Amniotic stem cell (primary cell): ENCODE measurements around the gene TDRD12.

ENCODE experiments used
- DNase-seq: peaks from one replicate; lab custom pipeline; 2025; lab: John Stamatoyannopoulos, UW

TDRD12 gene

DNA sequence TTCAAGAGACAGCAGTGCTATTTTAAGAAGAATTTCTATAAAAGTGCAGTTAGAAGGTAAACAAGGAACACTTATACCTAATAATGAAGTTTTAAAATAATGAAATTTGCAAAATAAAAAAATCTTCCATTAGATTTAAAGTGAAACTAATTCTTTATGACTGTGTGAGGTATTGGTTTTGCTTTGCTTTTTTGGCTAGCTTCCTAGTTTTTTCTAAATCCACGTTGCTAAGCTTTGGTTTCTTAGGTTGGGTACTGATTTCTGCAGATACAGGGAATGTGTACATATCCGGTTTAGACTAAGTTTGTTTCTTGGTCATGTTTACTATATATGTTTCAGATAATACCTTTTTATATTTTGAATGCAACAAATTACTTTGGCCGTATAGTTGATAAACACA is 90.2 kb downstream of the TDRD12 start:
- DNase-seq: no peak

DNA sequence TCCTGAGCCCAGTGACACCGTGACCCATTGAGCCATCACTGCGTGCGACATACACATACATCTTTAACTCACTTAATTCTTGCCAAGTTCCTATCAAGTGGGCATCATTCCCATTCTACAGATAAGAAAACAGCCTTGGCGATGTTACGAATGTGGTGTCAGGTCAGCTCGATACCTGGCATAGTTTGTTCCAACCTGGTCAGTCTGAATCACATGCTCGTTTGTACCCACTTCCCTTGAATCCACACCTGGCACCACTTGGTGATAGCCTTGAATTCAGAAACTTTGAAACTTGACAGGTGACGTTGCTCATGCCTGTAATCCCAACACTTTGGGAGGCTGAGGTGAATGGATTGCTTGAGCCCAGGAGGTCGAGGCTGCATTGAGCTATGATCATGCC is 90.9 kb downstream of the TDRD12 start:
- no peak for DNase-seq

DNA sequence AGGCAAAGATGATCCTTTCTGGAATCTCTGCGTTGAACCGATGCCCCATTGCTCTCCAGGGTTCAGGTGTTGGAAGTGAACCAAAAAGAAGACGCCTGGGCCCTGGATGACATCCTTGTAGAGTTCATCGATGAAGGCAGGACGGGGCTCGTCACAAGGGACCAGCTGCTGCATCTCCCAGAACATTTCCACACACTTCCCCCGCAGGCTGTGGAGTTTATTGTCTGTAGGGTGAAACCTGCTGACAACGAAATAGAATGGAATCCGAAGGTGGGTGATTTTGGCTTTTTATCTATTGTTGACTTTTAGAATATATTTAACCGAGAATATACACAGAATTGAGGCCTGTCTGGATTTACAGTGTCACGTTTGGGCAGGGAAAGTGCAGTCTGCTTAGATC is 91.6 kb downstream of the TDRD12 start:
- no peak for DNase-seq

- no peak for DNase-seq
Observed at GRCh38 chr19:32812036-32812435, 92.5 kb downstream of the TDRD12 start.

- no peak for DNase-seq
Observed at GRCh38 chr19:32812571-32812970, 93.0 kb downstream of the TDRD12 start.

- DNase-seq: no peak
Observed at GRCh38 chr19:32813862-32814425, 94.4 kb downstream of the TDRD12 start.

DNA sequence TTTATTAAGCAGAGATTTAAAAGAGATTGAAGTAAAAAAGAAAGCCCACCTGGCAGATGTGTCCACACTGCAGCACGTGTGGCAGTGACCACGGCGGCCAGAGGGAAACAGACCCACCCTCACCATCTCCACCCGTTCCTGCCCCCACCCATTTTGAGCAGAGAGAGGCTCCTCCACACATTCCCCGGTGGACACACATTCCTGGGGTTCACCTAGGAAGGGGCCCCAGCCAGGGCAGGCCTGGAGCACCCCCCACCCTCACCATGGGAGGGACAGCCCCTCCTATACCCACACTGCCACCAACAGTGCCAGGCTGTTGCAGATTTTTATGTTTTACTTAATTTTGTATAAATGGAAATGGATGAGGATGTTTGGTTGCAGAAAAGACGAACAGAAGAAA is 95.1 kb downstream of the TDRD12 start:
- DNase-seq: no peak

GRCh38 chr19:32816555-32817099 is 97.1 kb downstream of the TDRD12 start:
- DNase-seq: no peak

DNA sequence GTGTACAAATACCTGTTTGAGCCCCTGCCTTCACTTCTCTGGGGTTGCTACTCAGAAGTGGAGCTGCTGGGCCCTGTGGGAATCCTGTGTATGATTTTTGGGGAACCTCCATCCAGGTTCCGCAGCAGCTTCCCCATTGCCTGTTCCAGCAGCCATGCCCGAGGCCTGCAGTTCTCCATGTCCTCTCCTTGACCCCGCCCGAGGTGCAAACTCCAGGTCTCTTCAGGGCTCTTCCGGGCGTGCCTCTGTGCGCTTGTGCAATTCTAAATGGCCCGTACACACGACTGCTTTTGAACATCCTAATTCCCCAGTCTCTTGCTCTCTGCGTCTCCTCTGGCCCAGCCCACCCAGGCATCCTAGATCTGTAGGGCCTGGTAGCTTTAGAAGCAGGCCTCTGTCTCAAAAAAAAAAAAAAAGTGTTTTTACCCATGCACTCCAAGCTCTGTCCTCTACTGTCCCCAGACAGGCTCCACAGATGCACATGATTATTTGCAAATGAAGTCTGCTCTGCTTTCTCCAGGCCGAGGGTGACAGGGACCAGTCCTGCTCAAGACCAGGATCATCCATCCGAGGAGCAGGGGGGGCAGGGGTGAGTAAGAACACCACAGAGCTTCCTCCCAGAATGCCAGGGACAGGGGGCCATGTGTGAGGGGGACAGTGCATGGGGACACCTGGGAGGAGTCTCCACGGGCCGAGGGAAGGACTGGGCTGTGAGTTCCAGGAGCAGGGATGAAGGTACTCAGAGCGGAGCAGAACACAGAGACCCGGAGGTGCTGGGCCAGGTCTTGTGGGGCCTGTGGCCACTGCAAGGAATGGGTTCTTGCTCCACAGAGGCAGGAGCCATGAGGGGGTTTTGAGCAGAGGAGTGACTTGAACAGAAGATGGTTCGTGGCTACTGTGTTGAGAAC is 98.3 kb downstream of the TDRD12 start:
- DNase-seq: no peak

GRCh38 chr19:32818536-32818935 is 99.0 kb downstream of the TDRD12 start:
- no peak for DNase-seq

- DNase-seq: no peak
Observed at GRCh38 chr19:32819419-32820400, 100.1 kb downstream of the TDRD12 start.

GRCh38 chr19:32822916-32823746 is 103.6 kb downstream of the TDRD12 start:
- DNase-seq: no peak

DNA sequence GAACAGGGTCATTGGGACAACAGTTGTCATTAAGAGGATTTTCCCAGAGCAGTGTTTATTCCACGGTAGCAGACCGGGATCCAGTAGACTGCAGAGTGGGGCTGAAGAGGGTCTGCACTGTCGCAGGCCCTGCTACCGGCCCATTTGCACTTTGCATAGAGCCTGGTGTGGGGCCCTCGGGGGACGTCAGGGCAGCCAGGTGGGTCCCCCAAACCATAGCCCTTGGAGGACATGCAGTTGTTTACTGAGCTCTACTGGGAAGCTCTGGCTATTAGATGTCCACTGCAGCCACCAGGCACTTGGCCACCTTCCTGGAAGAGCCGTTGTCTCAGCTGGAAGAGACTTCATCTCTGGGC is 104.2 kb downstream of the TDRD12 start:
- DNase-seq: no peak

DNA sequence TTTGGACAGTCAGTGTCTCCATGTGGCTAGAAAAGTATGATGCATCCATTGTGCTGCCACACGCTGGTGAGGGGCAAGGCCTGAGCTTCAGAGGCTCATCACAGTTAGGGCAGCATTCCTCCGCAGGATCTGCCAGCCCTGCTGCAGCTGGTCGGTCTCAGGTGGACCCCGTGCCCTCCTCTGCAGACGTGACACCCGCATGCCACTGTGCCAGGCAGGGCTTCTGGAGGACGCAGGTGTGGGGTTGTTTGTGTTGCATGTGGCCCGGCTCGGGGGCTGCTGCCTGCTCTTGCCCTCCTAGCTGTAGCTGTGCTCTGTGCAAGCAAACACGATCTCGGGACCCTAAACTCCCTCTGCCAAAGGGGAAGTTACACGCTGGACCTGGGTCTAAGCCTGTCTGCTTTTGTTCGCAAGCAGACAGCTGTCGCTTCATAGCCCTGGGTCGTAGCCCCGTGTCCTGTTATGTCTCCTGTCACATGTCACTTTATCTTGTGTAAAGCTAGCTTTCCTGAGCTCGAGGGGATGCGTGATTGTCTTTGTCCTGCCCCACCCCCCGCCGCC is 104.7 kb downstream of the TDRD12 start:
- no peak for DNase-seq

- DNase-seq: no peak
Observed at GRCh38 chr19:32824916-32825608, 105.5 kb downstream of the TDRD12 start.

- no peak for DNase-seq
Observed at GRCh38 chr19:32828139-32828538, 108.6 kb downstream of the TDRD12 start.

DNA sequence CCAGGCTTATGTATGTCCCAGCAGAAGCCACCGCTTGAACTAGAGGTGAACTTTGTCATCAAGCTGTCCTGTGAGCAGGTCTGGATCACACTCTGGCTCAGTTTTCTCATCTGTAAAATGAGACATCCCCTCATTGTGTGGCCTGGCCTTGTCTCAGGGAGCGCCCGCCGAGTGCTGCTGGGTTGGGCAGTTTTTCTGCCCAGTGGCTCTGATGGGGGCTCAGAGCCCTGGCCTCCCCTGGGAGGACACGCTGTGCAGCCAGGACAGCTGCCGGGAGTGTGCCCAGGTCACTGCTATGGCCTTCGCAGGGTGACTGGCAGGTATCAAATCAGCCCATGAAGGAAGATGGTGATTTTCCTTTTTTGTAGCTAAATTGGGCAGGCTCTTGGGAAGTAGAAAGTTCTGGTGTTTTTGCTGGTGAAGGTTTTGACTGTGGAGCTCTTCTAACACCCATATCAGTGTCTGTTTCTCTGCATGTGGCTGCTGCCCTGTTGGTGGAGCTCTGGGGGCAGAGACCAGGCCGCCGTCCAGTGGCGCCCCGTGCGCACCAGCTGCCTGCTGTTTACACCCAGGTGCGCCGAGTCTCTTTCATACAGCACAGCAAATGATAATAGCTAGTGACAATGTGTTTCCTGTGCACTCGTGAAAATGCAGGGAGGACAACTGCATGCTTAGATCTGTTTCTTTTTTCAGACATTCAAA is 109.2 kb downstream of the TDRD12 start:
- DNase-seq: no peak

GRCh38 chr19:32829345-32829896 is 109.9 kb downstream of the TDRD12 start:
- DNase-seq: no peak

GRCh38 chr19:32830231-32831014 is 110.9 kb downstream of the TDRD12 start:
- DNase-seq: no peak
